Heart left ventricle (tissue), 16 donors: ENCODE measurements around the gene CYGB. TPM values are rescaled to one million over a fixed set of nuclear protein-coding genes. Genes with fewer than 3 reads are reported as not detected.

Experiments used
- ATAC-seq, 4 donors: fragments of 200-7000 bp; cut with Tn5 transposase; one replicate each; pipeline ENCODE4 v1.9.1; 2020 to 2022; ENCODE audit warnings: moderate library complexity in 4 of 4, mild to moderate bottlenecking in 3 of 4, moderate number of reproducible peaks in 1 of 4
- DNase-seq, 5 donors: peaks; one replicate each; pipeline ENCODE4 v3.0.0-alpha.2; 2020
- H3K27ac ChIP-seq, 12 donors: fragments of 200-600 bp; sonication (generic) in 4 of 12; one replicate each; pipeline versions ENCODE4 v1.5.0 to v1.8.0; 2016 to 2022; ENCODE audit warnings: mild to moderate bottlenecking in 2 of 12
- H3K27me3 ChIP-seq, 9 donors: fragments of 200-600 bp; sonication (generic) in 2 of 9; one replicate each; pipeline versions ENCODE4 v1.5.1 to v1.8.0; 2016 to 2022; ENCODE audit warnings: mild to moderate bottlenecking in 3 of 9
- H3K36me3 ChIP-seq, 9 donors: fragments of 200-600 bp; sonication (generic) in 2 of 9; one replicate each; pipeline versions ENCODE4 v1.5.0 to v1.8.0; 2018 to 2022; ENCODE audit warnings: mild to moderate bottlenecking in 2 of 9
- H3K4me1 ChIP-seq, 12 donors: fragments of 200-600 bp; sonication (generic) in 4 of 12; one replicate each; pipeline versions ENCODE4 v1.5.0 to v1.8.0; 2016 to 2022; ENCODE audit warnings: mild to moderate bottlenecking in 3 of 12
- H3K4me3 ChIP-seq, 12 donors: fragments of 200-600 bp; sonication (generic) in 4 of 12; one replicate each; pipeline versions ENCODE4 v1.5.0 to v1.8.0; 2017 to 2022; ENCODE audit warnings: mild to moderate bottlenecking in 9 of 12, moderate library complexity in 4 of 12
- H3K9me3 ChIP-seq, 12 donors: fragments of 200-600 bp; sonication (generic) in 4 of 12; one replicate each; pipeline versions ENCODE4 v1.5.0 to v1.8.0; 2016 to 2022; ENCODE audit warnings: mild to moderate bottlenecking in 1 of 12
- POLR2A ChIP-seq, 2 donors: fragments of 450-650 bp; IDR thresholded peaks; one replicate each; pipeline ENCODE4 v1.6.1; 2017; ENCODE audit warnings: antibody characterized with exemption in 2 of 2, mild to moderate bottlenecking in 2 of 2, moderate library complexity in 2 of 2
- WGBS, 4 donors: extraction: QIAGEN DNeasy Blood & Tissue Kit in 2 of 4; methylation state at CpG; one replicate each; pipeline versions ENCODE4 v1.1.5 to v1.1.7; 2013 to 2018; 5-methylcytosine and 5-hydroxymethylcytosine counted together
- intact Hi-C, 10 donors: fragments of 100-400 bp; cut with DNase I; formaldehyde crosslinking; loops; one replicate each; pipeline versions ENCODE4 v1.11.1 to v1.14.2; 2022
- polyA plus RNA-seq, 2 donors: library from polyadenylated mRNA; stranded (reverse); fragments of 200-250 nt; gene quantifications; one replicate each; pipeline ENCODE4 v1.2.3, GENCODE V29; 2013
- total RNA-seq, 9 donors: library from RNA; depleted of rRNA in 2 of 9; stranded (reverse); fragments of >200 nt in 2 of 9; fragmentation: NEBNext Ultra II Directional in 3 of 9; extraction: Animal tissue kit (Norgen Biotek cat#: 25700) in 3 of 9; gene quantifications; one replicate each; pipeline versions ENCODE4 v1.1.0 to v1.2.4, GENCODE V29; 2016 to 2023
- TF ChIP-seq, protein P1 (sequence below), 12 donors: fragments of 200-600 bp; sonication (generic) in 4 of 12; IDR thresholded peaks; one replicate each; pipeline versions ENCODE4 v1.5.0 to v1.8.0; 2018 to 2022; ENCODE audit warnings: antibody characterized with exemption in 12 of 12, mild to moderate bottlenecking in 5 of 12
- donor health status: ischemic (EF 13 %, LVEDD 7.1; RV severe dilation, severe dysfunction).
- donor health status: healthy with polysubstance abuse.
- donor health status: DM: no; HTN: yes; CAD: no.
- donor health status: DM: no; HTN: no; CAD: no.
- donor health status: ischemic (EF 25% LVEDD 6.9; RV normal size, moderate dysfunction).
- donor health status: ischemic (EF 25% LVEDD 5.7; RV mildly dilated, moderate dysfunction).
- donor health status: healthy.
- donor health status: DM: yes; HTN: yes; CAD: no.
- donor health status: ischemic (EF 35%, LVEDD 5.7; RV mildly dilated, moderate dysfunction).
- donor health status: nonischemic (EF 11% LVEDD 7.7; RV severe dilation, severe dysfunction).
- donor health status: DM: yes; HTN: yes; CAD: no.
- donor health status: PGD.
- donor health status: ischemic (EF 29% LVEDD 5.4; RV normal size, mild dysfunction).
- donor health status: nonischemic (EF 23%, LVEDD 6.1; RV moderate dilation, normal function).

Gene CYGB
- total and polyA plus RNA-seq, 11 donors = 11.8 to 37.9 (median 21.9) TPM

DNA sequence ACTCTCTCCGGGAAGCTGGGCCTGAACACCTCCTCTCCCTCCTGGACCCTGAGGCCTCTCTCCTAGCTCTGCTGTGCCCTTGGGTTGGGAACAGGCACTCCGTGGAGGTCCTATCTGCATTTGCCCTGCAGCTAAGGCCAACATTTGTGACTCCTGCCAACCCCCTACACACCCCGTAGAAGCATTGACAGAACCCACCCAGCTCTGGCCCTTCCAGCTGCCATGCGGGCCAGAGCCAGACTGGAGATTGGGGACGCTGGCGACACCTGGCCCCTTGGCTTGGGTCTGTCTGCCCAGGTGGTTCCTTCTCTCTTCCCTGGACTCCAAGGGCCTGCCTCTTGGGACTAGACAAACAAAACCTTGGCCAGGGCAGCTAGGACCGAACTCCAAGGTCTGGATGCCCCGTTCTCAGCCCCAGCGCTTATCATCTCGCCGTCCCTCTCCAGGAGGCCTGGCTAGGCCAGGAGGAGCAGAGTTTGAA, 35.6 kb downstream of the CYGB start:
- H3K36me3 ChIP-seq = no peaks in the 10 kb centered on the region
- peak overlapping the region in 10 of 12 donors; percentile 46 to 85 (median 78) for H3K4me3 ChIP-seq
- peaks cover 0 to 5% (median 0%) of the 10 kb centered on the region in 9 donors for H3K27me3 ChIP-seq
- TF ChIP-seq POLR2A (IDR thresholded peaks at IDR 0.05) = no peak
- TF ChIP-seq, protein P1, sequence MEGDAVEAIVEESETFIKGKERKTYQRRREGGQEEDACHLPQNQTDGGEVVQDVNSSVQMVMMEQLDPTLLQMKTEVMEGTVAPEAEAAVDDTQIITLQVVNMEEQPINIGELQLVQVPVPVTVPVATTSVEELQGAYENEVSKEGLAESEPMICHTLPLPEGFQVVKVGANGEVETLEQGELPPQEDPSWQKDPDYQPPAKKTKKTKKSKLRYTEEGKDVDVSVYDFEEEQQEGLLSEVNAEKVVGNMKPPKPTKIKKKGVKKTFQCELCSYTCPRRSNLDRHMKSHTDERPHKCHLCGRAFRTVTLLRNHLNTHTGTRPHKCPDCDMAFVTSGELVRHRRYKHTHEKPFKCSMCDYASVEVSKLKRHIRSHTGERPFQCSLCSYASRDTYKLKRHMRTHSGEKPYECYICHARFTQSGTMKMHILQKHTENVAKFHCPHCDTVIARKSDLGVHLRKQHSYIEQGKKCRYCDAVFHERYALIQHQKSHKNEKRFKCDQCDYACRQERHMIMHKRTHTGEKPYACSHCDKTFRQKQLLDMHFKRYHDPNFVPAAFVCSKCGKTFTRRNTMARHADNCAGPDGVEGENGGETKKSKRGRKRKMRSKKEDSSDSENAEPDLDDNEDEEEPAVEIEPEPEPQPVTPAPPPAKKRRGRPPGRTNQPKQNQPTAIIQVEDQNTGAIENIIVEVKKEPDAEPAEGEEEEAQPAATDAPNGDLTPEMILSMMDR (IDR thresholded peaks at IDR 0.05) = no peak
- peaks cover 10 to 70% (median 42%) of the 10 kb centered on the region in 12 donors for H3K4me1 ChIP-seq
- 66 to 83% (median 77%) methylated on average over 5 to 11 of the region's 11 CpGs for WGBS, 4 donors
- DNase-seq (no peak), ATAC-seq (no peak)
- H3K27ac ChIP-seq = peak overlapping the region; percentile 72 to 96 (median 92)
- no peaks in the 10 kb centered on the region for H3K9me3 ChIP-seq
- intact Hi-C loops = loop anchor here in 5 of 10 donors (2.0 to 10.0 kb wide), 5 partner anchors 17 to 200 kb away; partner anchors contain the start of gene QRICH2 (in 1 of the 5)

DNA sequence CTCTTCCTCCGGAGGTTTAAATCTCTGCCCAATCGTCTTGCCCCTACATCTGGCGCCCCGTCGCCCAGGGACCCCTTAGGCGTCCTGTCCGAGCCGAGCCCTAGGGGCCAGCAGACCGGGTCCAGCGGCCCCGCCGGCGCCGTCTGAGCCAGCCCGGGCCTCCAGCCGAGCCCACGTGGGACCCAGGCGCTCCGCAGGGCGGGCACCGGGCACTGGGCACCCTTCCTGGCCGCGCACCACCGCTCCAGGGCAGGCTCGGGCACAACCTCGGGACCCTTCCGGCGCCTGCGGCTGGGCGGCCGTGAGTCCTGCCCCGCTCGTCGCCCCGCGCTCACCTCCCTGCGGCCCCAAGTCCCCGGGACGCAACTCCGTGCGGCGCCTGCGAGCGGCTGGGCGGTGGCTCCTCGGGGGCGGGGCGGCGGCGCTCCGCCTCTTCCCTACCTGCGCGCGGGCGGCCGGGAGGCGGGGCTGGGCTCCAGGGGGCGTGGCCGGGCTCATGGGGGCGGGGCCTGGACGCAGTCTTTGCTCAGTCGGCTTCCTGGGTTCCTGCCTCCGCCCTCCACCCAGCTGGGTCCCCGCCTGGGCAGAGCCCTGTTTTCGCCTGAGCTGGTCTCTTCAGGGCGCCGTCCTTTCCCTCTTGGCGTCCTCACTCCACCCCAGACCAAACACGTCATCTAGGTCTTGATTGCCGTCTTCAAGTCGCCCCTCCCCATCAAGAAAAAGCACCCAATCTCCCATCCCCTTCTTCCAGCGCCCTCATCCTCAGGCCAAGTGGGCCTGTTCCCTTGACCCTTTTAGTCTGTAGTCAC, 36.3 kb downstream of the CYGB start, which contains the start of gene RHBDF2:
RHBDF2 (minus strand) TSS at position 406 of the 809 bp plus-strand sequence. CDS start 19,899 bp downstream, outside the sequence.
- TF ChIP-seq, protein P1 (IDR thresholded peaks at IDR 0.05) = no peak
- peak; percentile 28 to 94 for TF ChIP-seq POLR2A (IDR thresholded peaks at IDR 0.05)
- intact Hi-C loops = loop anchor here in 5 of 10 donors (2.0 to 10.0 kb wide), 5 partner anchors 16 to 199 kb away; partner anchors contain the start of gene QRICH2 (in 1 of the 5)
- H3K27ac ChIP-seq = peak within 1 kb of the TSS; percentile 72 to 96 (median 92)
- H3K9me3 ChIP-seq = no peaks in the 10 kb centered on the region
- WGBS, 4 donors = 2 to 6% (median 2%) methylated on average over 15 to 72 of the region's 72 CpGs
- H3K36me3 ChIP-seq = no peaks in the 10 kb centered on the region
- no peaks in the 10 kb centered on the region for H3K27me3 ChIP-seq
- ATAC-seq = peak; percentile 71 to 90 (median 85)
- H3K4me3 ChIP-seq = peak within 1 kb of the TSS; percentile 46 to 85 (median 80)
- peak; percentile 88 to 97 (median 92) for DNase-seq
- peaks cover 10 to 71% (median 42%) of the 10 kb centered on the region in 12 donors for H3K4me1 ChIP-seq

DNA sequence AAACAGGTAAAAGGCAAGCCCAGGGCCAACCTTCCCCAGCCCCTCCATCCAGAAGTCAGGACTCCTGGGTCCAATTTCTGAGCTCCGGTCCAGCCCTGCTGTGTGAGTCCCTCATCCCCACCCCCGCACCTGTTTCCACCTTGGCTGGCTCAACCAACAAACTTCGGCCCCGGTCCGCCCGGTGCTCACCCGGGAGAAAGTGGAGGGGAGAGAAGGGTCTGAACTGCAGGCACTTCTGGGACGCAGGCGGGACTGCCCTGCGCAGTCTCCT, 36.8 kb downstream of the CYGB start:
- 22 to 29% (median 22%) methylated on average over 10 of the region's 10 CpGs; no CpG with 5 or more reads in 1 of the 4 donors for WGBS, 4 donors
- peaks cover 10 to 75% (median 43%) of the 10 kb centered on the region in 12 donors for H3K4me1 ChIP-seq

More for the DNA sequence above, 36.8 kb downstream of the CYGB start:
- peak overlapping the region; percentile 46 to 85 (median 80) for H3K4me3 ChIP-seq
- H3K27me3 ChIP-seq = no peaks in the 10 kb centered on the region
- peak overlapping the region; percentile 72 to 96 (median 92) for H3K27ac ChIP-seq
- no peak for TF ChIP-seq POLR2A (IDR thresholded peaks at IDR 0.05)
- TF ChIP-seq, protein P1 (IDR thresholded peaks at IDR 0.05) = no peak
- no peak for ATAC-seq
- DNase-seq = no peak
- H3K36me3 ChIP-seq = no peaks in the 10 kb centered on the region
- intact Hi-C loops = loop anchor here in 5 of 10 donors (2.0 to 10.0 kb wide), 5 partner anchors 16 to 198 kb away; partner anchors contain the start of gene QRICH2 (in 1 of the 5)
- H3K9me3 ChIP-seq = no peaks in the 10 kb centered on the region
